Left renal cortex interstitium (tissue), 4 donors: ENCODE measurements around the gene PDE7B. TPM values are rescaled to one million over a fixed set of nuclear protein-coding genes. Genes with fewer than 3 reads are reported as not detected.

Source experiments
- DNase-seq, 4 donors: peaks; one replicate each; pipeline ENCODE4 v3.0.0-alpha.2; 2013; ENCODE audit warnings: low read depth in 4 of 4, low spot score in 2 of 4, missing footprints in 1 of 4
- polyA plus RNA-seq, 4 donors: library from polyadenylated mRNA; unstranded; fragments of 120-200 nt; gene quantifications; one replicate each; pipeline ENCODE4 v1.2.1, GENCODE V29; 2013; ENCODE audit not compliant: insufficient read length in 4 of 4

PDE7B gene
- 10 to 100 TPM in 1 of 4 donors, 1 to 10 TPM in 3; 6.7 to 10.0 (median 8.0) TPM for polyA plus RNA-seq

- peak; percentile 41 to 61 (median 54) for DNase-seq
Observed at GRCh38 chr6:135851442-135852271, at the start of gene PDE7B. TSS of gene PDE7B (plus strand) at chr6:135851701.

DNA sequence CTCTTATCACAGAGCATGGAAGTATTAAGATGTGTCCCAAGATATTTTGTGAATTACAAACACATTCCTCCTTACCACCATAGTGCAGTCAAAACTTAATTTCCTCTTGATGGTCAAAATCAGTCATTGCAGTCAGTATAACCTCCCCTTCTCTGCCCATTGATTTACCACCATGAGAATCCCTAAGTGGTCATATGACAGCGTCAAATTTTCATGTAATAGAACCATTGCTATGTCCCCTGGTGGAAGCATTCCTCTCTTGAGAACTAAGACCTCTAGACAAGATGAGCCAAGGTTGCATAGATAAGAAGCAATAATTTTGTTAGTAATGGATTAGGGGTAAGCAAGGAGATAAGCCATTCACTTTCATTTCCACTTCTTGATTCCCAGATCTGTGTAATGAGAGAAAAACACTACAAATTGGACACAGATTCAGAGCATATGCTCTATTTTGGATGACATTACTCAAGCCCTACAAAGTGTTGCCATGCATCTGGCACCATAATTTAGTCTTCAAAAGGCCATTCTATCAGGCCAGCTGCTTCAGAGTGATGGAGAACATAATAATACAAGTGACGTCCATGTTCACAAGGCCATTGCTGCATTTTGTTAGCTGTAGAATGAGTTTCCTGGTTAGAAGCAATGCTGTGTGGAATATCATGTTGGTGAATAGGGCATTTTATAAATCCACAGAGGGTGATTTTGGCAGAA lies 49.6 kb upstream of the PDE7B start:
- DNase-seq, result no peak

DNA sequence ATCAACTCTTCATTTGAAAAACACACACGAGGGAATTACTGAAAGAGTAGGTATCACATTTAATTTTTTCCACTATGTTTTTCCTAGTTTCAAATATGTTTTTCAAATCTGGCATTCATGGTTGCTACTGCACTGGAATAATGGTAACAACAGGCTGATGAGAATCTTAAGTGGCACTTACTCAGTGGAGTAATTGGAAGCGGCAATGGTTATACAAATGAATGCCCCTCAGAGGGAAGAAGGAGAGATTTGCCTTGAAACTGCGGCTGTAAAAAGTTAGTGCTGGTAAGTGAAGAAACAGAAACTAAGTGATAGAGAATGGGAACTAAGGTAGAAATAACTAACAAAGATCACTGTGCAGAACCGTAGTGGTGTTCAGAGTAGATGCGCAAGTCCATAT lies 41.0 kb upstream of the PDE7B start:
- DNase-seq, result no peak

DNA sequence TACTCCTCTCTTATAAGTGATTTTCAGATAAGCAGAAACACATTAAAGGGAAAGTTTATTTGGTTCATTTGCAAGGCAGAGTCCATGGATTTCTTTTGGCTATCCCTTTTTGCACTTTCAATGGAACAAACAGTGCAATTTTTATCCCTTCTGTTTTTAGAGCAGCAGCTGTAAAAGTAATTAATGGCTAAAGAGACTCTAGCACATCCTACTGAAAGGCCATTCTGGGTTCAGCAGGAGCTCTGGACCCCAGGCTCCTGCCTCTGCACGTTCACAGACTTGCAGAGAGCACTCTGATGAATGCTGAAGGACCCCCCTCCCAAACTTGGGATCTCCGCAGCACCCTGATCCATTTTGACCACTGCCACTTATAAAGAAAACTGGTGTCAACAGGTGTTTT lies 40.3 kb upstream of the PDE7B start:
- DNase-seq, result no peak

GRCh38 chr6:135811644-135812526 lies 39.6 kb upstream of the PDE7B start:
- no peak for DNase-seq

GRCh38 chr6:135813401-135813800 lies 38.1 kb upstream of the PDE7B start:
- DNase-seq, result no peak

DNA sequence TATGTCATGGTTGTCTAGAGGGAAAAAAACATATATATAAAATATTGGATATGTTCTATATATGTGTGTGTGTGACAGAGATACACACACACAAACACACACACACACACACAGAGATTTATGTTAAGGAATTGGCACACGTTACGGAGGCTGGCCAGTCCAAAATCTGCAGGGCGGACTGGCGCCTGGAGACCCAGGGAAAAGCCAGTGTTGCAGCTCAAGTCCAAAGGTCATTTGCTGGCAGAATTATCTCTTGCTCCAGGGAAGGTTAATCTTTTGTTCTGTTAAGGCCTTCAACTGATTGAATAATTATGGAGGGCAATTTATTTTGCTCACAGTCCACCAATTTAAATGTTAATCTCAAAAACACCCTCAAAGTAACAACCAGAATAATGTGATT lies 37.5 kb upstream of the PDE7B start:
- no peak for DNase-seq

GRCh38 chr6:135815216-135815615 lies 36.3 kb upstream of the PDE7B start:
- DNase-seq, result no peak

DNA sequence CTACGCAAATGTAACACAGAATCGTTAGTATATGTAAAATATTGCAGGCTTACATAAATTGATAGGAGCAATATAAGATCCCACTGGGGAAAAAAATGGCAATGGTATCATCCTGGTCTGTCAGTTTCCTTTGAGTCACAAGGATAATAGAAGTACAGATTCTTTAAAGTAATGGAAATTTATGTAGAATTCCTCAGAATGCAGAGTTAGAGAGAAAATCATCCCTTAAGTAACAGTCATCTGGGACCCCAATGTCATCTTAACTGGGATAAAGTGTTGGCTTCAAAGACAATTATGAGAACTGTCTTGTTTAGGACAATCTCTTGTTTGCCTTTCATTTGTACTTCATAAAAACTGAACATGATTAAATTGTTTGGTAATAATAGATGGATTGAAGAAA lies 34.5 kb upstream of the PDE7B start:
- DNase-seq, result no peak

DNA sequence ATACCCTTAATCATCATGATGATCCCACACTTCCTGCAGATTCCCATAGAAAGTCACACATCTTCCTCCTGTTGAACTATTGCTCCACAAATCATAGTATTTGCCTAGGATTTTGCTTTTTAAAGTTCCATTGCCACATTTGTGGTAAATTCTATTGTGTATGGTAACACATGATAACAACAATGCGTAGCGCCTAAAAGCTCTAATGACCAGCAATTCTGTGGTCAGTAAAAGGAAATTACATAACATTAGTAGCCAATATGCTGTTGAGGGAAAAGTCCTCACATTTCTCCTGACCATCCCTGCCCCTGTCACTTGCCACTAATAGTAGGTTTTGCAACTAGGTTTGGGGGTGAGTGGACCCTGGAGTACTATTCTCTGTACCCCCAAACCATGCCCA lies 31.8 kb upstream of the PDE7B start:
- DNase-seq, result no peak

GRCh38 chr6:135820340-135820739 lies 31.2 kb upstream of the PDE7B start:
- no peak for DNase-seq

DNA sequence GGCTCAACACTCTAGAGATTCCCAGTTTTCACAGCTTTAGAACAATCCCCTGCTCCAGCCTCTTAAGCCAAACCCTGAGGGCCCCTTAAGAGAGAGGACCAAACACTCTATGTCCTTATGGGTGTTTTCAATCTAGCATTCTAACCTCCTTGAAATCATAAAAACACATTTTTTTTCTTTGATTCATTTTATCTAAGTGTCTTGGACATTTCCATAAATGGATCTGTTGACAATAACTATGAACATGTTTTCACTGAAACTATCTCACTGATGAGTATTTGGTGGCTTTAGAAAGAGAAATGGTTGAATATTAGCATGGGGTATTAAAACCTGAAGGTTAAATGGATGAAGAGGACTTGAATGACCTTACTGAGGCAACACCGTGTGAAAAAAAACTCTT lies 27.6 kb upstream of the PDE7B start:
- no peak for DNase-seq

- DNase-seq, result no peak
Observed at GRCh38 chr6:135826236-135826804, 25.2 kb upstream of the PDE7B start.

DNA sequence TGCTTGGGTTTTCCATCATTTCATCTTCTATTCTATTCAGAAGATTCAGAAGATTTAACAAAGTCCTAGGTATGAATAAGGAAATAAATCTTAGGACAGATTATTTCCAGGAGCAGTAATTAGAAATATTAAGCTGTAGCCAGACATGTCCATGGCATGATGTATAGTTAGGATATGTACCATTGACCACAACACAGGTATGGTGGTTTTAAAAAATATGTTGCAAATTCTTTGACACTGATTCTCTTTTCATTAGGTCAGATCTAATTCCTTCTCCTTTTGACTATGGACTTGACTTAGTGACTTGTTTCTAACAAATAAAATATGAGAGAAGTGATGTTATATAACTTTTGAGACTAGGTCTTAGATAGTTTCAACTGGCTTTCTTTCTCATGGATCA lies 23.5 kb upstream of the PDE7B start:
- no peak for DNase-seq

- DNase-seq, result no peak
Observed at GRCh38 chr6:135830452-135830881, 21.0 kb upstream of the PDE7B start.

DNA sequence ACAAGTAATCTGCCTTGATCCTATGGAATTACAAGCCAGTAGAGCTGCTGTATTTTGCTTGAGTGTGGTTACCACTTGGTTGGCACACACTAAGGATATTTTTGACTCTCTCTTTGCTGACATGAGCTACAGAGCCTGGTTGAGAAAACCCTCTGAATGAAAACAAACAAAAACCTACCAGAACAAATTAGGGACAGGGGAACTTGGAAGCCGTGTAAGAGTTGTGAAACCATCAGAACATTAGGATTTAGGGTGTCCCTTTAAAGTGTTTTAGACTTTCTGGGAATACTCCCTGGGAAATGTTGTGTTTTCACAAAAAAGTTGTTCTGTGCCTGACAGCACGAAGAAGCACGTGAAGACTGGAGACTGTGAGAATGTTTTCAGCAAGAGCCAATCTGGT lies 20.5 kb upstream of the PDE7B start:
- no peak for DNase-seq

- DNase-seq, result no peak
Observed at GRCh38 chr6:135832166-135832565, 19.3 kb upstream of the PDE7B start.

GRCh38 chr6:135833771-135834170 lies 17.7 kb upstream of the PDE7B start:
- DNase-seq, result no peak

GRCh38 chr6:135837735-135838449 lies 13.6 kb upstream of the PDE7B start:
- no peak for DNase-seq

DNA sequence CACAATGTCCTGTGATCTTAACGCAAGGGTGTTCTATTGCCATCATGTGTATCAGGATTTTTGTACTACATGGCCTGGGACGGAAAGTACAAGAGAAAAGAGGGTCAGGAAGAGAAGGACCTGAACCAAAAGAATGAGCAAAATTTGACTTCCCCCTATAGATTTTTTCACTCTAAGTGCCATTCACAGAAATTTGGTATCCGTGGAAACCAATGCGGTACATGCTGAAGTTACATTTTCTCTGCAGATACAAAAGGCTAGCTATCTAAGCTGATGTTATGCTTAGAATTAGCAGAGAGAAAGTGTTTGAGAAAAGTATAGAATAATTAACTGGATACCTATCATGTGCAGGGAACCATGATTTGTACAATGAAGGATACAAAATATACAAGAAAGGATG lies 12.4 kb upstream of the PDE7B start:
- DNase-seq, result no peak
